Tibial nerve (tissue), 3 donors: ENCODE results near the gene ZNF133.

Experiments used
- CTCF ChIP-seq, 5 experiments: fragments of 200-600 bp in 3 of 5; fragments of 450-650 bp in 2 of 5; sonication (generic) in 3 of 5; IDR thresholded peaks; one replicate each; pipeline ENCODE4 v1.5.1; 2016 to 2019; ENCODE audit warnings: antibody characterized with exemption in 5 of 5, mild to moderate bottlenecking in 3 of 5, moderate library complexity in 2 of 5
- POLR2A ChIP-seq, 2 donors: fragments of 450-650 bp; IDR thresholded peaks; one replicate each; pipeline ENCODE4 v1.6.1; 2017; ENCODE audit warnings: antibody characterized with exemption in 2 of 2, mild to moderate bottlenecking in 2 of 2, moderate library complexity in 2 of 2

- TF ChIP-seq POLR2A (IDR thresholded peaks at IDR 0.05) (no peak), CTCF (IDR thresholded peaks at IDR 0.05) (no peak)
These were observed 979 bp downstream of the ZNF133 start for GRCh38 chr20:18289306-18289705.
